Astrocyte of the spinal cord (primary cell): ENCODE results near the gene HSD17B13.

Source experiments
- DNase-seq: peaks from one replicate; pipeline ENCODE4 v3.0.0; 2011; ENCODE audit warnings: low read depth, low spot score
- H3K4me3 ChIP-seq: 2 replicates; pipeline ENCODE4 v1.5.1; 2011; ENCODE audit warnings: low read depth, mild to moderate bottlenecking, low read length, moderate library complexity
- CTCF ChIP-seq: IDR thresholded peaks from 2 replicates; pipeline ENCODE4 v1.5.1; 2012; ENCODE audit warnings: low read depth, mild to moderate bottlenecking, low read length, inconsistent platforms
- in situ Hi-C: cut with HindIII; loops from 2 replicates; pipeline ENCODE4 v1.10.0; 2017; ENCODE audit warnings: low sequenced_read_pairs

Gene HSD17B13

GRCh38 chr4:87322754-87323153 is at the start of gene HSD17B13:
Gene HSD17B13, minus strand, starts transcription at chr4:87322882. Its CDS starts 41 bp downstream, at chr4:87322841.
- H3K4me3 ChIP-seq = no peak within 1 kb of the TSS
- in situ Hi-C loops = no loop called here
- no peak for DNase-seq
- TF ChIP-seq CTCF = no peak

- in situ Hi-C loops = no loop called here
- TF ChIP-seq CTCF = no peak
Measured at GRCh38 chr4:87370068-87370467, 47.4 kb upstream of the HSD17B13 start.

GRCh38 chr4:87366521-87367162 is 44.0 kb upstream of the HSD17B13 start:
- no peak overlapping the region for H3K4me3 ChIP-seq
- in situ Hi-C loops = no loop called here
- no peak for TF ChIP-seq CTCF
- no peak for DNase-seq

More at GRCh38 chr4:87370068-87370467, 47.4 kb upstream of the HSD17B13 start:
- no peak overlapping the region for H3K4me3 ChIP-seq
- DNase-seq = no peak

- in situ Hi-C loops = no loop called here
- TF ChIP-seq CTCF = no peak
- no peak for DNase-seq
- H3K4me3 ChIP-seq = no peak overlapping the region
Measured at GRCh38 chr4:87365348-87365747, 42.7 kb upstream of the HSD17B13 start.

GRCh38 chr4:87363552-87363951 is 40.9 kb upstream of the HSD17B13 start:
- no peak for TF ChIP-seq CTCF
- in situ Hi-C loops = no loop called here
- no peak for DNase-seq
- no peak overlapping the region for H3K4me3 ChIP-seq

GRCh38 chr4:87360338-87360935 is 37.8 kb upstream of the HSD17B13 start:
- TF ChIP-seq CTCF = no peak
- no peak for DNase-seq
- in situ Hi-C loops = no loop called here
- H3K4me3 ChIP-seq = no peak overlapping the region
